Placental pericyte (primary cell): ENCODE measurements around the gene PSMD9. TPM values are rescaled to one million over a fixed set of nuclear protein-coding genes. Genes with fewer than 3 reads are reported as not detected.

Source experiments
- small RNA-seq: library from RNA; depleted of rRNA; stranded (forward); fragments of <200 nt; gene quantifications from one replicate; pipeline ENCODE3, GENCODE V24; 2012; ENCODE audit warnings: low replicate concordance
- total RNA-seq: library from RNA; depleted of rRNA; stranded (reverse); fragments of >200 nt; gene quantifications from 2 replicates; pipeline ENCODE4 v1.2.3, GENCODE V29; 2012

The PSMD9 gene, protein sequence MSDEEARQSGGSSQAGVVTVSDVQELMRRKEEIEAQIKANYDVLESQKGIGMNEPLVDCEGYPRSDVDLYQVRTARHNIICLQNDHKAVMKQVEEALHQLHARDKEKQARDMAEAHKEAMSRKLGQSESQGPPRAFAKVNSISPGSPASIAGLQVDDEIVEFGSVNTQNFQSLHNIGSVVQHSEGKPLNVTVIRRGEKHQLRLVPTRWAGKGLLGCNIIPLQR
- total RNA-seq = 65.3 and 93.0 TPM in 2 replicates

DNA sequence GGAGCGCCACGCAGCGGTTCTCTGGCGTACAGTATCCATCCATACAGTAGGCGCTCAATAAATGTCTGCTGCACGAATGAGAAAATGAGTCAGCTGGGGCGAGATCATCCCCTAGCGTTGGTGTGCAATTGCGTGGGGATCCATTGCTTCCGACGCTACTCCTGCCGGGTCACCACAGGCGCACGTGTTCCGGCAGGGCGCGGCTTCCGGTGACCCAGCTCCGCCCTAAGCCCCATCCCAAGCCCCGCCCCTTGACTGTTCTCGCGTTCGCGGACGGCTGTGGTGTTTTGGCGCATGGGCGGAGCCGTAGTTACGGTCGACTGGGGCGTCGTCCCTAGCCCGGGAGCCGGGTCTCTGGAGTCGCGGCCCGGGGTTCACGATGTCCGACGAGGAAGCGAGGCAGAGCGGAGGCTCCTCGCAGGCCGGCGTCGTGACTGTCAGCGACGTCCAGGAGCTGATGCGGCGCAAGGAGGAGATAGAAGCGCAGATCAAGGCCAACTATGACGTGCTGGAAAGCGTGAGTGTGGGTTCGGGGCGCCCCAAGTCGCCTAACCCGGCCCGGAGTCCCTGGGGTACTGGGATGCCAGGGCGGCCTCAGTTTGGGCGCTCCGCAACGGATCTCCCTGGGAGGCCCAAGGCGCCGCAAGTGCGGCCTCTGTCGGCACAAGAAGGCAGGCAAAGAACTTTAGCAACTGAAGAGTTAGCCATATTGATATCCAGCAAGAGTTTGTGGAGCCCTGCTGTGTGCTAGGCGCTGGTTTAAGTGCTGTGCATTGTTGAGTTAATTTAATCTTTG lies at the start of gene PSMD9:
Gene PSMD9 (plus strand): TSS at position 313 of the 796 bp plus-strand sequence. CDS start 67 bp downstream, at position 380.

GRCh38 chr12:121858662-121859572 lies 29.7 kb upstream of the PSMD9 start, which contains the start of gene HPD:
TSS of gene HPD (minus strand) at chr12:121858859. CDS start at chr12:121858823, 36 bp downstream.

GRCh38 chr12:121917950-121918678 lies 29.5 kb downstream of the PSMD9 start, which contains the start of gene CFAP251:
TSS of gene CFAP251 (plus strand) at chr12:121918592. CDS start at chr12:121921306, 2,714 bp downstream.

Small RNA genes lying within 50 kb of the gene (small RNA-seq; reads per million reads assigned to genes)
- gene AC069503.3 (not detected), gene RF00017 (not detected), gene RNU7-170P (not detected)

Other genes with a start within 250 kb of the PSMD9 start
- gene MORN3, start 219.1 kb upstream of the PSMD9 start, total RNA-seq = 1.5 TPM in 1 of 2 replicates, not detected in the other
- gene TMEM120B, start 176.0 kb upstream of the PSMD9 start, total RNA-seq = 14.4 and 21.9 TPM in 2 replicates
- gene RHOF, start 95.1 kb upstream of the PSMD9 start, total RNA-seq = 9.6 and 9.9 TPM in 2 replicates
- 6.4 and 10.9 TPM in 2 replicates for gene SETD1B, start 84.8 kb upstream of the PSMD9 start, total RNA-seq
- 0.22 TPM in 1 of 2 replicates, not detected in the other for gene HPD, start 29.9 kb upstream of the PSMD9 start, total RNA-seq
- gene CFAP251, start 29.8 kb downstream of the PSMD9 start, total RNA-seq = 4.6 and 5.9 TPM in 2 replicates
- gene BCL7A, start 133.1 kb downstream of the PSMD9 start, total RNA-seq = 5.0 and 5.3 TPM in 2 replicates
- gene MLXIP, start 190.0 kb downstream of the PSMD9 start, total RNA-seq = 27.5 and 35.5 TPM in 2 replicates